Esophagus muscularis mucosa (tissue), 4 donors: ENCODE results near the gene NCAM1. TPM values are rescaled to one million over a fixed set of nuclear protein-coding genes. Genes with fewer than 3 reads are reported as not detected.

Experiments used
- DNase-seq: peaks from one replicate; pipeline ENCODE4 v3.0.0-alpha.2; 2017; ENCODE audit errors: extremely low spot score
- H3K27ac ChIP-seq, 4 donors: fragments of 200-600 bp; sonication (generic); replicated peaks in 1 of 4; 1 replicate in 3 of 4; 2 replicates in 1 of 4; pipeline ENCODE4 v1.5.1; 2016 to 2019; ENCODE audit warnings: mild to moderate bottlenecking in 1 of 4
- H3K27me3 ChIP-seq, 4 donors: fragments of 200-600 bp; sonication (generic); one replicate each; pipeline versions ENCODE4 v1.5.1 to v1.6.0; 2016 to 2019
- H3K36me3 ChIP-seq, 4 donors: fragments of 200-600 bp; sonication (generic); one replicate each; pipeline ENCODE4 v1.5.1; 2016 to 2019
- H3K4me1 ChIP-seq, 4 donors: fragments of 200-600 bp; sonication (generic); one replicate each; pipeline ENCODE4 v1.5.1; 2016 to 2019
- H3K4me3 ChIP-seq, 4 donors: fragments of 200-600 bp; sonication (generic); 1 replicate in 2 of 4; 2 replicates in 2 of 4; pipeline ENCODE4 v1.5.1; 2016 to 2019; ENCODE audit warnings: mild to moderate bottlenecking in 4 of 4, moderate library complexity in 1 of 4
- H3K9me3 ChIP-seq, 4 donors: fragments of 200-600 bp; sonication (generic); 1 replicate in 3 of 4; 2 replicates in 1 of 4; pipeline ENCODE4 v1.5.1; 2016 to 2019
- EP300 ChIP-seq: sonication (generic); formaldehyde crosslinking; IDR thresholded peaks from one replicate; pipeline ENCODE4 v1.6.1; 2017; ENCODE audit warnings: antibody characterized with exemption
- POLR2A ChIP-seq: fragments of 450-650 bp; IDR thresholded peaks from one replicate; pipeline ENCODE4 v1.6.1; 2017; ENCODE audit warnings: antibody characterized with exemption, moderate library complexity, mild to moderate bottlenecking, low read depth
- POLR2AphosphoS5 ChIP-seq, 2 donors: sonication (generic); formaldehyde crosslinking; IDR thresholded peaks; one replicate each; pipeline ENCODE4 v1.6.1; 2017; ENCODE audit warnings: antibody characterized with exemption in 2 of 2
- WGBS: methylation state at CpG from one replicate; pipeline ENCODE4 v1.1.5; 2018; 5-methylcytosine and 5-hydroxymethylcytosine counted together
- intact Hi-C: fragments of 100-400 bp; cut with DNase I; formaldehyde crosslinking; loops from one replicate; pipeline ENCODE4 v1.15.1; 2023
- total RNA-seq, 4 donors: library from RNA; depleted of rRNA; stranded (reverse); fragments of >200 nt; gene quantifications; one replicate each; pipeline versions ENCODE4 v1.1.0 to v1.2.1, GENCODE V29; 2016
- TF ChIP-seq, protein P1 (sequence below), 3 experiments: fragments of 200-600 bp in 2 of 3; fragments of 450-650 bp in 1 of 3; sonication (generic) in 2 of 3; IDR thresholded peaks; one replicate each; pipeline ENCODE4 v1.5.1; 2017 to 2019; ENCODE audit warnings: antibody characterized with exemption in 3 of 3, mild to moderate bottlenecking in 2 of 3, moderate library complexity in 1 of 3

Gene NCAM1
- total RNA-seq, 4 donors from 2014 or later, result 83.5 to 161 (median 95.2) TPM

DNA sequence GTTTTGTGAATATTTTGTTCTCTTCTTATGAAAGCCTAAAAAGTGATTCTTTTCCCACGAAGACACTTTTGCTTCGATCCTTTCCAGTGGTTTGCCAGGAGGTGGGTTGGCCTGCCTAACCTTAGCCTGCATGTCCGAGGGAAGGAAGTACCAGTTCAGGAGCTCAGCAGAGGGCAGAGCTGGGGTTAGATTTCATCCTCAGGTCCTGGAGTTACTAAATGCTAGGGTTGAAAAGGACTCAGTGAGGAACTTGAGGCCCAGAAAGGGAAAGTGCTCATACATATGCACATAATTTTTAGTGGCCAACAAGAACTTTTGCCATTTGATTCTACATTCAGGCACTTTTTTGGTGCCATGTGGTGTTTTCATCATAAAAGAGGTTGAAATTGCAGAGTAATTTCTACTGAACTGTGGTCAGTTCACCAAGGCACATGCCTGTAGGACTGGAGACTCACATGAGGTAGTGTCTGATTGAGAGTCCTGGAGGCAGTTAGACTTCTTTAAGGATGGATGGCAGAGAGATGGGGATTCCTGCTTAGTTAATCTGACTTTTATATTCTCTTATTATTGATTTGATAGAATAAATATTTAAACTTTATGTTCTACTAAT lies 36.7 kb downstream of the NCAM1 start:
- TF ChIP-seq POLR2AphosphoS5 (IDR thresholded peaks at IDR 0.05), result no peak
- TF ChIP-seq, protein P1, sequence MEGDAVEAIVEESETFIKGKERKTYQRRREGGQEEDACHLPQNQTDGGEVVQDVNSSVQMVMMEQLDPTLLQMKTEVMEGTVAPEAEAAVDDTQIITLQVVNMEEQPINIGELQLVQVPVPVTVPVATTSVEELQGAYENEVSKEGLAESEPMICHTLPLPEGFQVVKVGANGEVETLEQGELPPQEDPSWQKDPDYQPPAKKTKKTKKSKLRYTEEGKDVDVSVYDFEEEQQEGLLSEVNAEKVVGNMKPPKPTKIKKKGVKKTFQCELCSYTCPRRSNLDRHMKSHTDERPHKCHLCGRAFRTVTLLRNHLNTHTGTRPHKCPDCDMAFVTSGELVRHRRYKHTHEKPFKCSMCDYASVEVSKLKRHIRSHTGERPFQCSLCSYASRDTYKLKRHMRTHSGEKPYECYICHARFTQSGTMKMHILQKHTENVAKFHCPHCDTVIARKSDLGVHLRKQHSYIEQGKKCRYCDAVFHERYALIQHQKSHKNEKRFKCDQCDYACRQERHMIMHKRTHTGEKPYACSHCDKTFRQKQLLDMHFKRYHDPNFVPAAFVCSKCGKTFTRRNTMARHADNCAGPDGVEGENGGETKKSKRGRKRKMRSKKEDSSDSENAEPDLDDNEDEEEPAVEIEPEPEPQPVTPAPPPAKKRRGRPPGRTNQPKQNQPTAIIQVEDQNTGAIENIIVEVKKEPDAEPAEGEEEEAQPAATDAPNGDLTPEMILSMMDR (IDR thresholded peaks at IDR 0.05), result no peak
- TF ChIP-seq EP300, result no peak
- no peak for TF ChIP-seq POLR2A
- DNase-seq, result no peak
- Histone ChIP-seq H3K9me3 (no peaks in the 10 kb centered on the region), H3K4me3 (no peak overlapping the region), H3K27me3 (no peaks in the 10 kb centered on the region), H3K36me3 (no peaks in the 10 kb centered on the region), H3K4me1 (peaks cover 0 to 8% (median 5%) of the 10 kb centered on the region in 4 donors), H3K27ac (no peak overlapping the region)
- WGBS, result 81% methylated on average over 3 of the region's 3 CpGs
- intact Hi-C loops, result no loop called here

DNA sequence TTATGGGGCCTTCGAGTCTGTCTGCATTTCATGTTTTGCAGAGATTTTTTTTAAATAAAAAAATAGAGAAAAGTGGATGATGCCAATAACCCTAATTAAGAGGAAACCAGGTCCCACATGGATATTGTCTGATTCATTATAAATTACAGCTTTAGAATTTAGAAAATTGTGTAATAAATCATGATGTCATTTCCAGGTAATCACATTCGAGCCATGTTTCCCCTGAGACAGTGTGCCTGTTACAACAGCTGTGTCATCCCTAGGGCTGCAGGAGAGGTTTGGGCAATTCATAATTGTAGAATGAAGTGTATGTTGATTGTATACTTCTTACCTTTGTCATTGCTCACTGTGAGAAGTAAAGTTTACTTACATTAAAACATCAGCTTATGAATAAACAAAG lies 38.3 kb downstream of the NCAM1 start:
- H3K27ac ChIP-seq, result no peak overlapping the region
- TF ChIP-seq EP300 (no peak), POLR2A (no peak), POLR2AphosphoS5 (IDR thresholded peaks at IDR 0.05) (no peak)
- TF ChIP-seq, protein P1 (IDR thresholded peaks at IDR 0.05), result no peak
- H3K36me3 ChIP-seq, result no peaks in the 10 kb centered on the region
- no peaks in the 10 kb centered on the region for H3K9me3 ChIP-seq
- intact Hi-C loops, result no loop called here
- H3K4me1 ChIP-seq, result peaks cover 0 to 8% (median 5%) of the 10 kb centered on the region in 4 donors
- no peak overlapping the region for H3K4me3 ChIP-seq
- DNase-seq, result no peak
- H3K27me3 ChIP-seq, result no peaks in the 10 kb centered on the region
- 61% methylated on average over 2 of the region's 2 CpGs for WGBS

DNA sequence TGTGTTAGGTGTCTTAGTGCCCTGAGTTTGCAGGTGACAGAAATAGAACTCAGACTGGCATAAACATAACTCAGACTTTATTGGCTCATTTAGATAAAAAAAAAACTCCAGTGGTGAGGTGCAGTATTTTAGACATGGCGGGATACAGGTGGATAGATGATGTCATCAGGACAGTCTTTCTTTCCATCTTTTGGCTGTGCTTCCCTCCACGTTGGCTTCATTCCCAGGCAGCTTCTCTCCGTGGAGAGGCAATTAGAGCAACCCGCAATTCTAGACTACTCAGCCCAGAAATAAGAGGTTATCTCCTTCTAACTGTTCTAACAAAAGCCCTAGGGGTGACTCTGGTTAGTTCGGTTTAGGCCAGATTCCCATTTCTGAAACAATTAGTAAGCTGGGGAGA lies 40.5 kb downstream of the NCAM1 start:
- DNase-seq, result no peak
- Histone ChIP-seq H3K27me3 (no peaks in the 10 kb centered on the region), H3K4me1 (peaks cover 0 to 8% (median 5%) of the 10 kb centered on the region in 4 donors), H3K36me3 (no peaks in the 10 kb centered on the region), H3K9me3 (no peaks in the 10 kb centered on the region), H3K4me3 (no peak overlapping the region), H3K27ac (no peak overlapping the region)
- intact Hi-C loops, result no loop called here
- WGBS, result 65% methylated on average over 5 of the region's 5 CpGs
- TF ChIP-seq, protein P1 (IDR thresholded peaks at IDR 0.05), result no peak
- TF ChIP-seq POLR2AphosphoS5 (IDR thresholded peaks at IDR 0.05), result no peak

GRCh38 chr11:113006896-113007445 lies 45.8 kb downstream of the NCAM1 start:
- no peaks in the 10 kb centered on the region for H3K36me3 ChIP-seq
- 55% methylated on average over 2 of the region's 2 CpGs for WGBS
- TF ChIP-seq, protein P1 (IDR thresholded peaks at IDR 0.05), result no peak
- H3K4me3 ChIP-seq, result no peak overlapping the region
- no peak for DNase-seq
- peaks cover 0 to 2% (median under 1%) of the 10 kb centered on the region in 4 donors for H3K4me1 ChIP-seq
- H3K9me3 ChIP-seq, result no peaks in the 10 kb centered on the region
- intact Hi-C loops, result no loop called here
- no peaks in the 10 kb centered on the region for H3K27me3 ChIP-seq
- no peak overlapping the region for H3K27ac ChIP-seq
